Smooth muscle cell (in vitro differentiated cells): ENCODE measurements around the gene AP2A2. TPM values are rescaled to one million over a fixed set of nuclear protein-coding genes. Genes with fewer than 3 reads are reported as not detected.

Source experiments
- DNase-seq: peaks from one replicate; lab custom pipeline; 2025; ENCODE audit not compliant: unreplicated experiment; lab: John Stamatoyannopoulos, UW
- H2AFZ ChIP-seq: fragments of 200-600 bp; sonication (generic); 2 replicates; pipeline ENCODE4 v1.6.0; 2016; ENCODE audit warnings: antibody characterized with exemption, low read depth, mild to moderate bottlenecking
- H3F3A ChIP-seq: fragments of 200-600 bp; sonication (generic); 2 replicates; pipeline ENCODE4 v1.6.0; 2017; ENCODE audit warnings: antibody characterized with exemption, low read depth
- H3K27ac ChIP-seq: fragments of 200-600 bp; sonication (generic); 2 replicates; pipeline ENCODE4 v1.5.1; 2016; ENCODE audit warnings: low read depth, mild to moderate bottlenecking
- H3K27me3 ChIP-seq: fragments of 200-600 bp; sonication (generic); 2 replicates; pipeline ENCODE4 v1.6.1; 2016; ENCODE audit warnings: low read depth, mild to moderate bottlenecking
- H3K36me3 ChIP-seq: fragments of 200-600 bp; sonication (generic); 2 replicates; pipeline ENCODE4 v1.5.1; 2016; ENCODE audit warnings: low read depth
- H3K4me1 ChIP-seq: fragments of 200-600 bp; sonication (generic); 2 replicates; pipeline ENCODE4 v1.5.1; 2016; ENCODE audit warnings: low read depth
- H3K4me2 ChIP-seq: fragments of 200-600 bp; sonication (generic); 2 replicates; pipeline ENCODE4 v1.6.0; 2016; ENCODE audit warnings: mild to moderate bottlenecking
- H3K4me3 ChIP-seq: fragments of 200-600 bp; sonication (generic); 2 replicates; pipeline ENCODE4 v1.5.1; 2016; ENCODE audit warnings: mild to moderate bottlenecking
- H3K79me2 ChIP-seq: fragments of 200-600 bp; sonication (generic); 2 replicates; pipeline ENCODE4 v1.6.0; 2016; ENCODE audit warnings: low read depth, mild to moderate bottlenecking
- H3K9ac ChIP-seq: fragments of 200-600 bp; sonication (generic); 2 replicates; pipeline ENCODE4 v1.6.0; 2016; ENCODE audit warnings: low read depth
- H3K9me3 ChIP-seq: fragments of 200-600 bp; sonication (generic); replicated peaks from 2 replicates; pipeline ENCODE4 v1.5.1; 2016; ENCODE audit warnings: low read depth
- H4K20me1 ChIP-seq: fragments of 200-600 bp; sonication (generic); 2 replicates; pipeline ENCODE4 v1.6.0; 2016; ENCODE audit warnings: low read depth
- WGBS: methylation state at CpG from one replicate; pipeline ENCODE4 v1.1.7; 2016; ENCODE audit warnings: low lambda C conversion rate; 5-methylcytosine and 5-hydroxymethylcytosine counted together
- polyA plus RNA-seq: library from polyadenylated mRNA; unstranded; fragments of >200 nt; fragmentation: Nextera tagmentation; extraction: Ambion mirVana; gene quantifications from 2 replicates; pipeline ENCODE4 v1.2.1, GENCODE V29; 2016
- total RNA-seq: library from RNA; depleted of rRNA; stranded (reverse); fragments of >200 nt; gene quantifications from 2 replicates; pipeline ENCODE4 v1.2.3, GENCODE V29; 2014
- TF ChIP-seq, protein P1 (sequence below): fragments of 200-600 bp; sonication (generic); IDR thresholded peaks from 2 replicates; pipeline ENCODE4 v1.5.1; 2017; ENCODE audit warnings: borderline replicate concordance, mild to moderate bottlenecking, antibody characterized with exemption; ENCODE audit not compliant: insufficient read depth, poor library complexity, severe bottlenecking

The AP2A2 gene
- total and polyA plus RNA-seq, 2 experiments from 2014 or later: 25.1 to 35.8 TPM

DNA sequence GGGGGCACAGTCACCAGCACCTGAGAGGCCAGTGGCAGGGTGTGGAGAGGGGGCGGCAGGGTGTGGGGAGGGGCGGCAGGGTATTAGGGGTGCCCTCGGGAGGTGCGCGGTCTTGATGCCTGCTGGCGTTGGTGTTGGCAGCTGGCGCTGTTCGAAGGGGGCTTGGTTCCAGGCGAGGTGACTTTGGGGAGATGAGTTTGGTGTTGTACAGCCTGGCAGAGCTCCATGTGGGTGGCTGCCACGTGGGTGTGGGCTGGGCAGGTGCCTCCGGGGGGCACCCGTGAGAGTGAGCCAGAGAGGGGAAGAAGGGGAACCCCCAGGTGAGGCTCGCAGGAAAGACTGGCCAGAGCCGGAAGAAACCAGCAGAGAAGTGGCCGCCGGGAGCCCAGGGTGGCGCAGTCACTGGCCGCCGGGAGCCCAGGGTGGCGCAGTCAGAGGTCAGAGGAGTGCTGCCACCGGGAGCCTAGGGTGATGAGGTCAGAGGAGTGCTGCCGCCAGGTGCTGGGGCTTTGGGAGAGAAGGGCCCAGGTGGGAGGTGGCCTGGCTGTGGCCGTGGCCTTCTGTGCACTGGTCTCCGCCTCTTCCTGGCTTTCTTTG, 66.1 kb downstream of the AP2A2 start:
- Histone ChIP-seq H3F3A (no peaks in the 10 kb centered on the region), H3K4me2 (no peak overlapping the region), H3K36me3 (no peaks in the 10 kb centered on the region), H3K79me2 (peaks cover 3% of the 10 kb centered on the region), H2AFZ (no peak overlapping the region), H3K27ac (no peak overlapping the region), H3K4me1 (no peaks in the 10 kb centered on the region), H3K9ac (no peak overlapping the region), H3K27me3 (no peaks in the 10 kb centered on the region), H3K9me3 (no peaks in the 10 kb centered on the region), H4K20me1 (peaks cover 59% of the 10 kb centered on the region), H3K4me3 (no peak overlapping the region)
- TF ChIP-seq, protein P1, sequence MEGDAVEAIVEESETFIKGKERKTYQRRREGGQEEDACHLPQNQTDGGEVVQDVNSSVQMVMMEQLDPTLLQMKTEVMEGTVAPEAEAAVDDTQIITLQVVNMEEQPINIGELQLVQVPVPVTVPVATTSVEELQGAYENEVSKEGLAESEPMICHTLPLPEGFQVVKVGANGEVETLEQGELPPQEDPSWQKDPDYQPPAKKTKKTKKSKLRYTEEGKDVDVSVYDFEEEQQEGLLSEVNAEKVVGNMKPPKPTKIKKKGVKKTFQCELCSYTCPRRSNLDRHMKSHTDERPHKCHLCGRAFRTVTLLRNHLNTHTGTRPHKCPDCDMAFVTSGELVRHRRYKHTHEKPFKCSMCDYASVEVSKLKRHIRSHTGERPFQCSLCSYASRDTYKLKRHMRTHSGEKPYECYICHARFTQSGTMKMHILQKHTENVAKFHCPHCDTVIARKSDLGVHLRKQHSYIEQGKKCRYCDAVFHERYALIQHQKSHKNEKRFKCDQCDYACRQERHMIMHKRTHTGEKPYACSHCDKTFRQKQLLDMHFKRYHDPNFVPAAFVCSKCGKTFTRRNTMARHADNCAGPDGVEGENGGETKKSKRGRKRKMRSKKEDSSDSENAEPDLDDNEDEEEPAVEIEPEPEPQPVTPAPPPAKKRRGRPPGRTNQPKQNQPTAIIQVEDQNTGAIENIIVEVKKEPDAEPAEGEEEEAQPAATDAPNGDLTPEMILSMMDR: no peak
- 99% methylated on average over 17 of the region's 24 CpGs for WGBS
- DNase-seq: no peak

GRCh38 chr11:992577-992976, 66.9 kb downstream of the AP2A2 start:
- H4K20me1 ChIP-seq: peaks cover 67% of the 10 kb centered on the region
- H3K9ac ChIP-seq: no peak overlapping the region
- 97% methylated on average over 16 of the region's 16 CpGs for WGBS
- no peaks in the 10 kb centered on the region for H3K9me3 ChIP-seq
- H3K79me2 ChIP-seq: peaks cover 2% of the 10 kb centered on the region
- no peak overlapping the region for H3K4me3 ChIP-seq
- TF ChIP-seq, protein P1: no peak
- no peaks in the 10 kb centered on the region for H3K27me3 ChIP-seq
- H3K36me3 ChIP-seq: no peaks in the 10 kb centered on the region
- no peaks in the 10 kb centered on the region for H3F3A ChIP-seq
- no peak overlapping the region for H3K27ac ChIP-seq
- H2AFZ ChIP-seq: no peak overlapping the region
- DNase-seq: no peak
- no peak overlapping the region for H3K4me2 ChIP-seq
- no peaks in the 10 kb centered on the region for H3K4me1 ChIP-seq

DNA sequence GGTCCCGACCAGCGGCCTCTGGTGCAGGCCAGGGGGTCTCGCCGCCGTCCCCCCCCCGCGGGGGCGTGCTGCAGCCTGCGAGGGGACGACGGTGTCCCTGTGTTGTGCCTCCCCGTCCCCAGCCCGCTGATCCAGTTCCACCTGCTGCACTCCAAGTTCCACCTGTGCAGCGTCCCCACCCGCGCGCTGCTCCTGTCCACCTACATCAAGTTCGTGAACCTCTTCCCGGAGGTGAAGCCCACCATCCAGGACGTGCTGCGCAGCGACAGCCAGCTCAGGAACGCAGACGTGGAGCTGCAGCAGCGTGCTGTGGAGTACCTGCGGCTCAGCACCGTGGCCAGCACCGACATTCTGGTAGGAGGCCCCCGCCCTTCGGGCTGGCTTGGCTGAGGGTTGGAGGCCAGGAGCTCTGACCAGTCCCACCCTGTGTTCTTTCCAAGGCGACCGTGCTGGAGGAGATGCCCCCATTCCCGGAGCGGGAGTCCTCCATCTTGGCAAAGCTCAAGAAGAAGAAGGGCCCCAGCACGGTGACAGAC, 68.0 kb downstream of the AP2A2 start:
- Histone ChIP-seq H3K9ac (no peak overlapping the region), H3K27me3 (no peaks in the 10 kb centered on the region), H3K4me1 (no peaks in the 10 kb centered on the region), H3K79me2 (no peaks in the 10 kb centered on the region), H3K4me3 (no peak overlapping the region), H4K20me1 (peaks cover 71% of the 10 kb centered on the region), H3K36me3 (no peaks in the 10 kb centered on the region), H3K9me3 (no peaks in the 10 kb centered on the region), H3K4me2 (no peak overlapping the region), H3K27ac (no peak overlapping the region), H2AFZ (no peak overlapping the region), H3F3A (no peaks in the 10 kb centered on the region)
- no peak for DNase-seq
- WGBS: 97% methylated on average over 23 of the region's 35 CpGs
- TF ChIP-seq, protein P1: no peak
